Measurements from ENCODE around the gene BHMT2. TPM values are rescaled to one million over a fixed set of nuclear protein-coding genes. Genes with fewer than 3 reads are reported as not detected.

Gene BHMT2
- total RNA-seq, 1 experiment from 2014 or later, result not detected

DNA sequence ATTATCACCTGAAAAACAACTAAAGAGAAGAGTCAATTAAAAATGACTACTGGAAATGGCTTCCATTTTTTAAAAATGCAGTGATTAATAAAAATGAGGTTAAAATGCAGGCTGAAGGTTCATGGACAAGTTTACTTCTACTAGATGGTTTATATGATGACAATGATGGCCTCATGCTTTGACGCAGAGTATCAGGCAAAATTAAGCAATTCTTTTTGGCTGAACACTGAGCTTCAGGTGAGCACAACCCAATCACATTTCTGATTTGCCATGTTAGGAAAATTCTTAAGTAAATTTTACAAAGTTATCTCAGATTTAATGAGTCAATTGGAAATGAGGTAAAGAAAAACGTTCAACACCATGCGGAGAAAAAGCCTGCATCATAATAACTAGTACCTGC is 22.4 kb upstream of the BHMT2 start:
- no peaks in the 10 kb centered on the region for H3K23me2 ChIP-seq (ENCODE audit: insufficient read length, low read depth, low read length, poor library complexity, severe bottlenecking)
- no peak overlapping the region for H2BK12ac ChIP-seq (ENCODE audit: insufficient read length, low read depth, low read length)
- Mint-ChIP-seq H3K27ac (no peak overlapping the region), H3K4me1 (no peaks in the 10 kb centered on the region), H3K9me3 (no peaks in the 10 kb centered on the region), H3K4me3 (no peak overlapping the region), H3K27me3 (ENCODE audit: low read depth) (no peaks in the 10 kb centered on the region), H3K36me3 (ENCODE audit: insufficient read depth in 1 of 3, low read depth in 3 of 3) (no peaks in the 10 kb centered on the region)
- no peak overlapping the region for H3K56ac ChIP-seq (ENCODE audit: insufficient read length, low read depth, low read length)
- no peak overlapping the region for H3K14ac ChIP-seq (ENCODE audit: insufficient read depth, low read length)
- H3T11ph ChIP-seq (ENCODE audit: low read length), result no peak overlapping the region
- TF ChIP-seq, protein P1, sequence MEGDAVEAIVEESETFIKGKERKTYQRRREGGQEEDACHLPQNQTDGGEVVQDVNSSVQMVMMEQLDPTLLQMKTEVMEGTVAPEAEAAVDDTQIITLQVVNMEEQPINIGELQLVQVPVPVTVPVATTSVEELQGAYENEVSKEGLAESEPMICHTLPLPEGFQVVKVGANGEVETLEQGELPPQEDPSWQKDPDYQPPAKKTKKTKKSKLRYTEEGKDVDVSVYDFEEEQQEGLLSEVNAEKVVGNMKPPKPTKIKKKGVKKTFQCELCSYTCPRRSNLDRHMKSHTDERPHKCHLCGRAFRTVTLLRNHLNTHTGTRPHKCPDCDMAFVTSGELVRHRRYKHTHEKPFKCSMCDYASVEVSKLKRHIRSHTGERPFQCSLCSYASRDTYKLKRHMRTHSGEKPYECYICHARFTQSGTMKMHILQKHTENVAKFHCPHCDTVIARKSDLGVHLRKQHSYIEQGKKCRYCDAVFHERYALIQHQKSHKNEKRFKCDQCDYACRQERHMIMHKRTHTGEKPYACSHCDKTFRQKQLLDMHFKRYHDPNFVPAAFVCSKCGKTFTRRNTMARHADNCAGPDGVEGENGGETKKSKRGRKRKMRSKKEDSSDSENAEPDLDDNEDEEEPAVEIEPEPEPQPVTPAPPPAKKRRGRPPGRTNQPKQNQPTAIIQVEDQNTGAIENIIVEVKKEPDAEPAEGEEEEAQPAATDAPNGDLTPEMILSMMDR (conservative IDR thresholded peaks at IDR 0.05), result no peak
- H2BK120ac ChIP-seq (ENCODE audit: low read depth, low read length, poor library complexity, severe bottlenecking), result no peak overlapping the region
- H3K9ac ChIP-seq (ENCODE audit: extremely low read depth, insufficient read length, low read length), result no peak overlapping the region
- no peak overlapping the region for H3K4me2 ChIP-seq (ENCODE audit: insufficient read depth, insufficient read length, low read length)
- no peak overlapping the region for H4K5ac ChIP-seq (ENCODE audit: insufficient read length, low read depth, low read length)
- no peak overlapping the region for H2AFZ ChIP-seq (ENCODE audit: low read length)
- no peak overlapping the region for H4K8ac ChIP-seq (replicated peaks; ENCODE audit: insufficient read length, low read depth, low read length)
- H2BK20ac ChIP-seq (ENCODE audit: low read depth, low read length, poor library complexity, severe bottlenecking), result no peak overlapping the region
- no peaks in the 10 kb centered on the region for H3K27me3 ChIP-seq (ENCODE audit: insufficient read depth, low read length)
- no peaks in the 10 kb centered on the region for H4K20me1 ChIP-seq (ENCODE audit: control insufficient read depth, insufficient read depth, insufficient read length)
- H3K4me1 ChIP-seq (ENCODE audit: insufficient read depth, low read length), result no peaks in the 10 kb centered on the region
- no peak overlapping the region for H3K27ac ChIP-seq (ENCODE audit: insufficient read length, low read depth, low read length)
- H2AK5ac ChIP-seq (ENCODE audit: insufficient read length, low read length), result no peak overlapping the region
- no peaks in the 10 kb centered on the region for H3K79me1 ChIP-seq (ENCODE audit: insufficient read depth, low read depth, low read length, poor library complexity, severe bottlenecking)
- H4K91ac ChIP-seq (ENCODE audit: insufficient read length, low read depth, low read length), result no peak overlapping the region
- H3K4ac ChIP-seq (ENCODE audit: low read depth, low read length), result no peak overlapping the region
- no peak overlapping the region for H2BK15ac ChIP-seq (ENCODE audit: low read depth, low read length)
- no peak overlapping the region for H3K18ac ChIP-seq (ENCODE audit: insufficient read length, low read depth, low read length)
- no peak for DNase-seq
- no CpG with 5 or more reads among the region's 3 CpGs for WGBS (ENCODE audit: extremely low coverage, insufficient read length, low lambda C conversion rate)
- no peak overlapping the region for H2BK5ac ChIP-seq (ENCODE audit: insufficient read length, low read length)
- H3K79me2 ChIP-seq (ENCODE audit: insufficient read depth, low read length), result no peaks in the 10 kb centered on the region
- H3K23ac ChIP-seq (ENCODE audit: insufficient read length, low read depth, low read length), result no peak overlapping the region
- H3K9me3 ChIP-seq (ENCODE audit: control insufficient read depth, low read depth, low read length), result no peaks in the 10 kb centered on the region

Data from H9 (cell line).